SK-N-SH (cell line): ENCODE data around the gene ERLIN1.

Experiments
- CTCF ChIP-seq: fragments of 200-600 bp; sonication (generic); IDR thresholded peaks from 2 replicates; pipeline ENCODE4 v1.6.1; 2017; ENCODE audit warnings: antibody characterized with exemption, mild to moderate bottlenecking, moderate library complexity
- ELF1 ChIP-seq: IDR thresholded peaks from 2 replicates; pipeline ENCODE4 v1.4.0; 2012
- EP300 ChIP-seq, 2 experiments: IDR thresholded peaks; 2 replicates each; pipeline versions ENCODE4 v1.4.0 to v1.6.1; 2012; ENCODE audit warnings: borderline replicate concordance in 1 of 2, low read depth in 1 of 2, low read length in 1 of 2
- FOXM1 ChIP-seq: IDR thresholded peaks from 2 replicates; pipeline ENCODE4 v1.4.0; 2012; ENCODE audit warnings: low read depth, mild to moderate bottlenecking
- GATA2 ChIP-seq: sonication (generic); formaldehyde crosslinking; IDR thresholded peaks from 2 replicates; pipeline ENCODE4 v1.5.0; 2020; ENCODE audit warnings: mild to moderate bottlenecking, missing genetic modification reagents
- JUND ChIP-seq: IDR thresholded peaks from 2 replicates; pipeline ENCODE4 v1.4.0; 2012
- POLR2AphosphoS5 ChIP-seq: IDR thresholded peaks from 2 replicates; pipeline ENCODE4 v1.6.1; 2012; ENCODE audit warnings: low read depth, low read length
- RAD21 ChIP-seq: IDR thresholded peaks from 2 replicates; pipeline ENCODE4 v1.6.1; 2012; ENCODE audit warnings: mild to moderate bottlenecking, low read length
- REST ChIP-seq: IDR thresholded peaks from 2 replicates; pipeline ENCODE4 v1.6.1; 2012; ENCODE audit warnings: mild to moderate bottlenecking, low read depth, low read length, moderate library complexity
- USF1 ChIP-seq: IDR thresholded peaks from 2 replicates; pipeline ENCODE4 v1.4.0; 2012; ENCODE audit warnings: low read depth, borderline replicate concordance
- USF2 ChIP-seq: fragments of 150-350 bp; IDR thresholded peaks from 2 replicates; pipeline ENCODE4 v1.6.1; 2017; ENCODE audit warnings: antibody characterized with exemption, low read length, low read depth, borderline replicate concordance
- YY1 ChIP-seq: IDR thresholded peaks from 2 replicates; pipeline ENCODE4 v1.4.0; 2012; ENCODE audit warnings: low read depth, mild to moderate bottlenecking

- TF ChIP-seq ELF1 = no peak
- TF ChIP-seq USF2 = no peak
- no peak for TF ChIP-seq JUND
- no peak for TF ChIP-seq CTCF
- no peak for TF ChIP-seq FOXM1
- TF ChIP-seq POLR2AphosphoS5 = no peak
- no peak for TF ChIP-seq REST
- no peak for TF ChIP-seq EP300 (IDR thresholded peaks at IDR 0.05; ENCODE audit: borderline replicate concordance in 1 of 2, low read depth in 1 of 2, low read length in 1 of 2)
- TF ChIP-seq GATA2 (CRISPR knock-in tag) = no peak
- TF ChIP-seq USF1 = no peak
- TF ChIP-seq RAD21 = no peak
- TF ChIP-seq YY1 = no peak
Measured at GRCh38 chr10:100194711-100195110, 8.9 kb upstream of the ERLIN1 start.
